HL-60/S4 (cell line): ENCODE measurements around the gene TINAGL1.

Source experiments
- in situ Hi-C: fragments of 300-500 bp; cut with MboI; formaldehyde crosslinking; loops from 2 replicates; pipeline ENCODE4 v1.14.3; 2022; ENCODE audit warnings: low sequenced_read_pairs

Gene TINAGL1

DNA sequence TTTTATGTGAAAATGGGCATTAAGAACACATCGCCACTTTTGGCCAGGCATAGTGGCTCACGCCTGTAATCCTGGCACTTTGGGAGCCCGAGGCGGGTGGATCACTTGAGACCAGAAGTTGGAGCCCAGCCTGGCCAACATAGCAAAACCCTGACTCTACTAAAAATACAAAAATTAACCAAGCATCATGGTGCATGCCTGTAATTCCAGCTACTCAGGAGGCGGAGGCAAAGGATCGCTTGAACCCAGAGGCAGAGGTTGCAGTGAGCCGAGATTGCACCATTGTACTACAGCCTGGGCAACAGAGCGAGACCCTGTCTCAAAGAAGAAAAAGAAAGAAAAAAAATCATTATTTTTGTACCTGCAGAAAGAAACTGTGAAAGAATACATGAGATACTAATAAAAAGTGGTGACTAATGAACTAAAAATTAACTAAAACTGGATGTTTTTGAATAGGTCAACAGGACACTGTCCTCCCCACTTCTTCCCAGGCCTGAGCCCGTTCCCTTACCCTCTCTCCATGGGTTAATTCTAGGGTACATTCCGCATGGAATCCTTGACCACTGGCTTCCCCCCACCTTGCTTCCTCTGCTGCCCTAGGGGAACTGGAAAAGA lies 8.3 kb upstream of the TINAGL1 start:
- in situ Hi-C loops, result loop anchor here (25.0 kb wide), 1 partner anchor 381 kb away; no protein-coding TSS in a partner anchor

DNA sequence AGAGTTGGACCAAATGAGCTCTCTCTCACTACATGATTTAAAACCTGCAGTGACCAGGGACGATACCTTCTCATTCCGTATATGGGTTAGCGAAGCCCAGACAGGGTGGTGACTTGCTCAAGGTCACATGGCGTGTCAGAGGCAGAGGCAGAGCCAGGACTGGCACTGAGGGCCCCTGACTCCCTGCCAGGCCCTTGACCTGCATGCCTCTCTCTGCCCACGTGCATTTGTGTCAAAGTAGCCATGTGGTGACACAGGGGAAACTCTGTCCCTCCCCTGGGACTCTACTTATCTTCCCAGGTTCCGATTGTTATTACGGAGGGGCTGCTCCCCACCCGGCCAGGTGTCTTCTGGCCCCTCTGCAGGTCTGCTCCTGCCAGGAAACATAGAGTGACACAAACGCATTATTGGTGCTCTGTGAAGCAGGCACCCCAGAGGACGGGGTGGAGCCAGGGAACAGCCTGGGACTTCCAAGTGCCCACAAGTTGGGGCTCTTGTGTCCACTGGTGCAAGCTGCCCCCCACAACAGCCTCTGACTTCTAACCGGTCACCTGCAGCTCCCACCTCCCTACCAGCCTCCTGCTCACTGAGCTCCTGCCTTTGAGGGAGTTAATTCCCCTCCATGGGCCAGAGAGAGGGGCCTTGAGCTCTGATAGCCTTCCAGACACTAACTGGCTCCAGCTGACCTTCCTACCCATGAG lies 7.3 kb upstream of the TINAGL1 start:
- in situ Hi-C loops, result loop anchor here (25.0 kb wide), 1 partner anchor 382 kb away; no protein-coding TSS in a partner anchor

DNA sequence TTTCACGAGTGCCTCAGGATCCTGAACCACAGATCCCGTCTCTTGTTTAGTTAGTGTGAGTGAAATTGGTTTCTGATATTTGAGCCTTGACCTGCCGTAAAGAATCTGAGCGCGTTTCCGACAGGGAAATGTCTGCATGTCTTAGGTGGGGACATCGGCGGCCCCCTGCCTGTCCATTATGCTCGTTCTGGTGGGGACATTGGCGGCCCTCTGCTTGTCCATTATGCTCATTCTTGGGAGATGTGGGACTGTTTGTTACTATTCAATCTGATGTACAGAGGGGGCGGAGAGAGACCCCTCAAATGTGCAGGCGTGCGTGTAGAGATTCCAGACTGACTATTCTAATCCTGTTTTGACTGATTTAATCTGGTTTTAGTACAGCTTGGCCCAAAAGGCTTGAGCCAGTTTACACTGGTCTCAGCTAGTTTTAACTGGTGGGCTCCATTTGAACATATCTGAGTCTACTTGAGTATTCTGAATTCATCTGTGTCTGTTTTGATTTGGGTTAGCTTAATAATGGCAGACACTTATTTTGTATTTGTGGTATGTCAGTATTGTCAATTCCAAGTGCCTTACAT lies 6.6 kb upstream of the TINAGL1 start:
- in situ Hi-C loops, result loop anchor here (25.0 kb wide), 1 partner anchor 382 kb away; no protein-coding TSS in a partner anchor

DNA sequence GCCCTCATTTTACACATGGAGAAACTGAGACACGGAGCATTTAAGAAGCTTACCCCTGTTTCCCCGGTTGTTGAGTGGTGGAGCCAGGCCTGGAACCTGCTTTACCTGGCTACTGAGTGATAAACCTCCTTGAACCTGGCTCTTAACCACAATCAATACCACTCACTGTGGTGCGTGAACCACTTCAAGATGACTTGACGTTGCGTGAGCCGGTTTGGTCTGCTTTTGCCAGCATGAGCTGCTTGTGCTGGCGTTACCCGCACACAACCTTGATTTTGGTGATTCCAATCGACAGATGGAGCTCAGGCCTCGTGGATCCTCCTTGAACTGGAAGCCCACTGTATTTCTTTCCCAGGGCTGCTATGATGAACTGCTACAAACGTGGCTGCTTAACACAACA lies 6.1 kb upstream of the TINAGL1 start:
- in situ Hi-C loops, result loop anchor here (25.0 kb wide), 1 partner anchor 383 kb away; no protein-coding TSS in a partner anchor

- in situ Hi-C loops, result loop anchor here (25.0 kb wide), 1 partner anchor 384 kb away; no protein-coding TSS in a partner anchor
Measured at GRCh38 chr1:31570906-31571305, 5.4 kb upstream of the TINAGL1 start.

- in situ Hi-C loops, result loop anchor here (25.0 kb wide), 1 partner anchor 384 kb away; no protein-coding TSS in a partner anchor
Measured at GRCh38 chr1:31571340-31572295, 4.7 kb upstream of the TINAGL1 start.

DNA sequence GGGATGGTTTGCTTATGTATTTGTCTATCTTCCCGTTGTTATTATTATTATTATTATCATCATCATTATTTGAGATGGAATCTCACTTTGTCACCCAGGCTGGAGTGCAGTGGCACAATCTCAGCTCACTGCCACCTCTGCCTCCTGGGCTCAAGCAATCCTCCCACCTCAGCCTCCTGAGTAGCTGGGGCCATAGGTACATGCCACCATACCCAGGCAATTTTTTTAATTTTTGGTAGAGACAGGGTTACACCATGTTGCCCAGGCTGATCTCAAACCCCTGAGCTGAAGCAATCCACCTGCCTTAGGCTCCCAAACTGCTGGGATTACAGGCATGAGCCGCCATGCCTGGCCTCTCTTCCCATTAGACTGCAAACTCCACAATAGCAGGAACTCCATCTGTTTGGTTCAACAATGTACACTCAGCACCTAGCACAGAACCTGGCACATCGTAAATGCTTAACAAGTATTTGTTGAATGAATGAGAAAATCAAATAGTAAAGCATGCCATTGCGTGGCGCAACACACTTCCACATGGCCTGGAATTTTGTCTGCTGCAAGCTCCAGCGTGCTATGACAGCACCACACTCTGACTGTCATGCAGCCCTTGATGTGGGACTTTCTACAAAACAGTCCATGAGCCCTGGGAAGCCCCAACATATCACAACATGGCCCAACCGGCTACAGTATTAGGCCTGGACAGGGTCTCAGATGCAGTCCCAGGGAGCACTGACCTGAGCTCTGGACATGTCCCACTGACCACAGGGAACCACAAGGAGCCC lies 3.8 kb upstream of the TINAGL1 start:
- in situ Hi-C loops, result loop anchor here (25.0 kb wide), 1 partner anchor 385 kb away; no protein-coding TSS in a partner anchor

- in situ Hi-C loops, result loop anchor here (25.0 kb wide), 1 partner anchor 386 kb away; no protein-coding TSS in a partner anchor
Measured at GRCh38 chr1:31573261-31573660, 3.1 kb upstream of the TINAGL1 start.

- in situ Hi-C loops, result loop anchor here (25.0 kb wide), 1 partner anchor 388 kb away; no protein-coding TSS in a partner anchor
Measured at GRCh38 chr1:31574749-31575368, 1.5 kb upstream of the TINAGL1 start.

DNA sequence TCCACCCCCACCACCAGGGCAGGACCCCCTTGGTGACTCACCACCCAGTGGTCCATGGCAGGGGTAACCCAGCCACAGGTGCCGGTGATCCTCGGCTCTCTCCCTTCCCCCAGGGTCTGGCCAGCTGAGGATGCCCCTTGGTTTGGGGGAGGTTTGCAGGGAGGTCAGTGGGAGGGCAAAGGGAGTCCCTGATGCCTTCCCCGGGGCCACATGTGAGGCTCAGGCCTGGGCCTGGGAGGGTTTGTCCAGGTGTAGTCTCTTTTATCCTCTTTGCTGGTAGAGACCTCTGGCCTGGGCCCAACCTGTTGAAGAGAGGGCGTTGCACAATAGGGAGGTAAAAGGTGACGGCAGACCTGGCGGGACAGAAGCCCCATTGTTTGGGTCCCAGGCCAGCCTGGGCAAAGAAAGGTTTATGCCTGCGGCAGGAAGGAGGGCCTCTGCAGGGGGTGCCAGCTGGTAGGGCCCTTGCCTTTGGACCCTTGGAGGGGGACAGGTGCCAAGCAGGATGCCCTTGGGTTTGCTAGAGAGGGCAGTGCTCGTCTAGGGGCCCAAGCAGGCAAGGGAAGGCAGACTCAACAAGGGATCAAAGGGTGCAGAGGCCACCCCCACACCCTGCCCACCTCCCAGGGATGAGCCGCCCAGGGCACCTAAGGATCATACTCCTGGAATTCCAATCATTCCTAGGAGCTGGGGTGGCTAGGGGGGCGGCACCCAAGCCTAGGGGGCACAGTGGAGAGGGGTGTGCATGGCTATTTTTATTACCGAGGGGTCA lies 760 bp upstream of the TINAGL1 start:
- in situ Hi-C loops, result no loop called here

- in situ Hi-C loops, result no loop called here
Measured at GRCh38 chr1:31576743-31577455, 584 bp downstream of the TINAGL1 start.

DNA sequence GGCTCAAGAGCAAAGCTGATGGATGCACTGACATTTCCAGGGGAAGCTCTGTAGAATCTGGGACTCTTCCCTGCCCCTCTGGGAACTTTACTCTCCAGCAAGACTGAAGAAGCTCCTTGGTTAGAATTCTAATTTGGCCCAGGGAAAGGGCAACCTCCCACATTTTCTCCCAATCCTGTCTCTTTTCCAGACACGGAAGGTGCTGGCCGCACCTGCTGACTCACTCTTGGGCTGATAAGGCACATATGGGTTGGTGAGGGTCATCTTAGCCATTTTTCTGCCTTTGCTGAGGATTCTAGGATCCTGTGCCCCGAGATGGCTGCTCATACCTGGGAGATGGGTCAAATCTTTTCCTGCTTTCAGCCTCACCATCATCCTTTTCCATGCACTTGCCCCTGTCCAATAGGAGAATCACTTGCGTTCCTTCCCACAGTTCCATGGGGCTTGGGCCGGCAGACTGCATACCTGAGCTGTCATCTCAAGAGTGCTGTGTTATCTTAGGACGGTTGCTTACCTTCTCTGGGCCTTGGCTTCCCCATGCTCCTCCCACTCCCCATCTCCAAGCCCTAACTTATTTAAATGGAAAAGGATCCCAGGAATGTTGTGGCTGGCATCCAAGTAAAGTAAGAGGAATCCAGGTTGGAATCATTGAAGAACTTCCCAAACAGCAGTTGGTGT lies 1.3 kb downstream of the TINAGL1 start:
- in situ Hi-C loops, result no loop called here

DNA sequence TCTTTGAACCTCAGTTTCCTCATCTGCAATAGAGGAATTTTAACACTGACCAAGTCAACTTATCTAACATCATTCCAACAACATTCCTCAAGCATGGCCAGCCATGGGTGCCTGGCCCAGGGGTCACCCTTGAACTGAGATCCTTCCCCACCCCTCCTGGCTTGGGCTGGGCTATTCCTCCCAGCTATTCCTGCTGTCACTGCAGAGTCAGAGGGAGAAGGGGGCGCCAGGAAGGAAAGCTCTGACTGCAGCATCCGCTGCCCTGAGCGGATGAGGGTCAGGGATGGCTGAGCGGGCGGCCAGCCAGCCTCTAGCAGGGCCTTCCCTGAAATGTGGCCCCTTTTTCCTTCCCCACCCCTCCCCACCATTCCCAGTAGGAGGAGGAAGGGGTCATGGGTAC lies 3.1 kb downstream of the TINAGL1 start:
- in situ Hi-C loops, result no loop called here

GRCh38 chr1:31580513-31580870 lies 4.2 kb downstream of the TINAGL1 start:
- in situ Hi-C loops, result no loop called here

DNA sequence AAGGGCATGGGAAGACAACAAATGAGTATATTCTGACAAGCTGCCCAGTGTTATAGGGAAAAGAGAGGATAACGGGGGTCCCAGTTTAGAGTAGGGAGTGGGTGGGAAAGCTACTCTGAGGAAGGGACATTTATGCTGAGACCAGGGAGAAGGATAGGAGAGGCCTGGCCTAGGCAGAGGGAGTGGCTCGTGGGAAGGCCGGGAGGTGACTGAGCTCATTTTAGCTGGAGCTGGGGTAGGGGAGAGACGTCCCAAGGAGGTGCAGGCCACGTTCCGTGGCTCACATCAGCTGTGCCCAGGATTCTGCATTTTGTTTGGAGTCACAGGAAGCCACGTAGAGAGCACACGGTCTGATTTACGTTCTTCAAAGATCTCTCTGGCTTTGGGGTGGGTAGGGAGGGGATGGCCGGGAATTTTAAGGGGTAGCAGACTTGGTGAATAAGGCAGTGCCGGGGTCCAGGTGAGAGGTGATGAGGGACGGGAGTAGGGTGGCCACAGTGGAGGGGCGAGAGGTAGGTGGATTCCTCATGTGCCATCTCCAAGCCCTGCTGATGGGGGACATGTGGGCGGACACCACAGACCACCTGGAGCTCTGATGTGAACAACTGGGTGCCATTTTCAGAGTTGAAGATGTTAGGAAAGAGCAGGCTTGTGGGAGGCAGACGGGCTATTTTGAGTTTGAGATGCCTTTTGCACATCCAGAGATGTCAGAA lies 4.7 kb downstream of the TINAGL1 start:
- in situ Hi-C loops, result no loop called here

GRCh38 chr1:31581821-31582810 lies 5.8 kb downstream of the TINAGL1 start:
- in situ Hi-C loops, result no loop called here
